SK-N-SH treated with all-trans-retinoic acid at 6 μM for 48 hours (cell line): ENCODE results near the gene KDM4C.

ENCODE experiments used
- ATAC-seq: fragments of 200-7000 bp; cut with Tn5 transposase; 3 replicates; pipeline ENCODE4 v1.9.1; 2020; ENCODE audit warnings: mild to moderate bottlenecking, moderate library complexity
- ARNTL ChIP-seq: fragments of 450-650 bp; formaldehyde crosslinking; IDR thresholded peaks from 2 replicates; pipeline ENCODE4 v1.5.0; 2020; ENCODE audit warnings: low read depth, mild to moderate bottlenecking, moderate library complexity, borderline replicate concordance
- BACH2 ChIP-seq: fragments of 250-450 bp; sonication (Bioruptor Pico); IDR thresholded peaks from 2 replicates; pipeline ENCODE4 v1.9.0; 2021; ENCODE audit warnings: mild to moderate bottlenecking, borderline replicate concordance
- ESRRG ChIP-seq: fragments of 250-450 bp; sonication (Bioruptor Pico); IDR thresholded peaks from 2 replicates; pipeline ENCODE4 v1.6.1; 2021; ENCODE audit warnings: mild to moderate bottlenecking
- GLIS3 ChIP-seq: fragments of 250-450 bp; sonication (Bioruptor Pico); IDR thresholded peaks from 2 replicates; pipeline ENCODE4 v1.5.0; 2020; ENCODE audit warnings: mild to moderate bottlenecking, moderate library complexity
- ISL1 ChIP-seq: fragments of 250-450 bp; sonication (Bioruptor Pico); IDR thresholded peaks from 2 replicates; pipeline ENCODE4 v2.1.2; 2022; ENCODE audit warnings: mild to moderate bottlenecking, moderate library complexity
- POU6F1 ChIP-seq: fragments of 250-450 bp; sonication (Bioruptor Pico); IDR thresholded peaks from 2 replicates; pipeline ENCODE4 v1.8.0; 2021; ENCODE audit warnings: low read depth, mild to moderate bottlenecking, moderate library complexity, borderline replicate concordance
- PPARA ChIP-seq: fragments of 250-450 bp; sonication (Bioruptor Pico); IDR thresholded peaks from 2 replicates; pipeline ENCODE4 v1.5.0; 2020; ENCODE audit warnings: mild to moderate bottlenecking, borderline replicate concordance
- RARB ChIP-seq: fragments of 250-450 bp; sonication (Bioruptor Pico); IDR thresholded peaks from 2 replicates; pipeline ENCODE4 v1.8.0; 2021; ENCODE audit warnings: mild to moderate bottlenecking, moderate library complexity
- TCF4 ChIP-seq: fragments of 250-450 bp; sonication (Bioruptor Pico); IDR thresholded peaks from 2 replicates; pipeline ENCODE4 v1.8.0; 2021; ENCODE audit warnings: mild to moderate bottlenecking, moderate library complexity, borderline replicate concordance
- TOX ChIP-seq: fragments of 250-450 bp; sonication (Bioruptor Pico); IDR thresholded peaks from 2 replicates; pipeline ENCODE4 v1.8.0; 2021; ENCODE audit warnings: mild to moderate bottlenecking, moderate library complexity, borderline replicate concordance
- TSHZ2 ChIP-seq: fragments of 250-450 bp; sonication (Bioruptor Pico); IDR thresholded peaks from 2 replicates; pipeline ENCODE4 v1.5.0; 2020; ENCODE audit warnings: mild to moderate bottlenecking, moderate library complexity
- ZC3H10 ChIP-seq: fragments of 250-450 bp; sonication (Bioruptor Pico); IDR thresholded peaks from 2 replicates; pipeline ENCODE4 v1.5.1; 2021; ENCODE audit warnings: mild to moderate bottlenecking, moderate library complexity
- ZFP3 ChIP-seq: fragments of 250-450 bp; sonication (Bioruptor Pico); IDR thresholded peaks from 2 replicates; pipeline ENCODE4 v1.5.0; 2020; ENCODE audit warnings: mild to moderate bottlenecking, moderate library complexity
- ZFP30 ChIP-seq: fragments of 450-650 bp; formaldehyde crosslinking; IDR thresholded peaks from 2 replicates; pipeline ENCODE4 v1.5.0; 2022; ENCODE audit warnings: mild to moderate bottlenecking, moderate library complexity
- ZNF565 ChIP-seq: fragments of 450-650 bp; formaldehyde crosslinking; conservative IDR thresholded peaks from 2 replicates; pipeline ENCODE4 v1.5.0; 2020; ENCODE audit warnings: low read depth, mild to moderate bottlenecking, moderate library complexity
- ZNF70 ChIP-seq: fragments of 450-650 bp; formaldehyde crosslinking; IDR thresholded peaks from 2 replicates; pipeline ENCODE4 v1.5.0; 2020; ENCODE audit warnings: mild to moderate bottlenecking, moderate library complexity
- ZNF8 ChIP-seq: fragments of 450-650 bp; formaldehyde crosslinking; IDR thresholded peaks from 2 replicates; pipeline ENCODE4 v1.5.0; 2020; ENCODE audit warnings: mild to moderate bottlenecking, moderate library complexity
- TF ChIP-seq, protein P1 (sequence below): fragments of 250-450 bp; sonication (Bioruptor Pico); IDR thresholded peaks from 2 replicates; pipeline ENCODE4 v1.5.1; 2020; ENCODE audit warnings: low read depth, mild to moderate bottlenecking, moderate library complexity
- TF ChIP-seq, protein P2 (sequence below): fragments of 250-450 bp; sonication (Bioruptor Pico); IDR thresholded peaks from 2 replicates; pipeline ENCODE4 v1.8.0; 2020; ENCODE audit warnings: mild to moderate bottlenecking, moderate library complexity, borderline replicate concordance
- TF ChIP-seq, protein P3 (sequence below): fragments of 250-450 bp; sonication (Bioruptor Pico); IDR thresholded peaks from 2 replicates; pipeline ENCODE4 v1.5.1; 2021; ENCODE audit warnings: mild to moderate bottlenecking, moderate library complexity

The KDM4C gene

DNA sequence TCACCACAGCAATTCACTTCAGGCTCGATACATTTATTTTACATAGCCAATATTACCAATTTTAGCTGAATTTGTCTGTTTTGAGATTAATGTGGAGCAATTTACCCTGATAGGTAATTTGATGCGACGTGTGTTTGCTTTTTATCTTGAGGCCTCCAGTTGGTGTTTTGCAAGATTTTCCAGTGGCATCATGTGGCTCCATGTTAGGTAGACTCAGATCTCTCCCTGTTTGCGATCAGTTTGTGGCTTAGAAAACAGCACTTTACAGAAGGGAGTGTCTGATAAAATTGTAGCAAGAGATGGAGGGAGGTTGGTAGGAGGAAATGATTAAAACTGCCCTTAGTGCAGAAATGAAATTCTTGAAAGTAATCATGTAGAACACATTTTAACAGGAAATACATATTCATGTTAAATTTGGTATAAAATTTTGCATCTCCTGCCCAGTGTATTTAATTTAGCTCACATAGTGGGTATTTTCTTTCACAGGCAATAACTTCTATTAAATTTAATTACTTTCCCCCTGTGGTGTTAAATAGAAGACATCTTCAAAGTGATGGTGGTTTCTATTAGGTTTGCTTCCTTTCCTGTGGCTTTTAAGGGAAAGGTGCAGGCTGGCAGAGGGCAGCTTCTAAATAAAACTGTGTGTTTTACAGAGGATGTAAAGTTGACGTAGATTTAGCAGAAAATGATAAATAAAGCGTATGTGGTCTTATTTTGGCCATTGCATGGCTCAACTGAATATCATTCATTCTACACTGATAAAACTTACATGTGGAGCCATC is 135.8 kb downstream of the KDM4C start:
- no peak for ATAC-seq
- no peak for TF ChIP-seq ZNF565
- TF ChIP-seq, all 23 proteins: peak for 0

DNA sequence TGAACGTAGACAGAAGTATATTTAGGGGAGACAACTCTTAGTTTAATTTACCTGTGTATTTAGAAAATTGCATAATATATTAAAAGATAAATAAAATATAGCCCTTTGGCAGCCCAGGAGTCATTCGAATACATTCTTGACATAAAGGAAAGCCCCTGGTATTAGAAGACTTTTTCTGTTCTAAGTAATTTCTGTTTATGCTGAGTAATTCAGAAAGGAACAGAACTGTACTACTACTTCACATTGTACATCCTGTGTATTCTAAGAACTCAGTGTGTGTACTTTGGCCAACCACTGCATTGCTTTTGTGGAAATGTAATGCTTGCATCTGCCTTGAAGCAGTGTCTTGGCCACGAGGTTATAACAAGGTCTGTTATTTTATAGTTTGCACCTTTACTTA is 136.4 kb downstream of the KDM4C start:
- no peak for TF ChIP-seq BACH2 (CRISPR knock-in tag)
- no peak for TF ChIP-seq ISL1 (CRISPR knock-in tag)
- TF ChIP-seq TSHZ2 = no peak
- TF ChIP-seq POU6F1 = no peak
- no peak for TF ChIP-seq TOX (CRISPR knock-in tag)
- TF ChIP-seq ARNTL (CRISPR knock-in tag) = no peak
- TF ChIP-seq TCF4 (CRISPR knock-in tag) = no peak
- no peak for TF ChIP-seq ZNF8
- TF ChIP-seq, protein P1, sequence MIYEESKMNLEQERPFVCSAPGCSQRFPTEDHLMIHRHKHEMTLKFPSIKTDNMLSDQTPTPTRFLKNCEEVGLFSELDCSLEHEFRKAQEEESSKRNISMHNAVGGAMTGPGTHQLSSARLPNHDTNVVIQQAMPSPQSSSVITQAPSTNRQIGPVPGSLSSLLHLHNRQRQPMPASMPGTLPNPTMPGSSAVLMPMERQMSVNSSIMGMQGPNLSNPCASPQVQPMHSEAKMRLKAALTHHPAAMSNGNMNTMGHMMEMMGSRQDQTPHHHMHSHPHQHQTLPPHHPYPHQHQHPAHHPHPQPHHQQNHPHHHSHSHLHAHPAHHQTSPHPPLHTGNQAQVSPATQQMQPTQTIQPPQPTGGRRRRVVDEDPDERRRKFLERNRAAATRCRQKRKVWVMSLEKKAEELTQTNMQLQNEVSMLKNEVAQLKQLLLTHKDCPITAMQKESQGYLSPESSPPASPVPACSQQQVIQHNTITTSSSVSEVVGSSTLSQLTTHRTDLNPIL = no peak
- no peak for TF ChIP-seq ZNF70 (CRISPR knock-in tag)
- no peak for TF ChIP-seq ZFP30 (CRISPR knock-in tag)
- no peak for TF ChIP-seq ZFP3 (CRISPR knock-in tag)
- TF ChIP-seq ZC3H10 (CRISPR knock-in tag) = no peak
- no peak for TF ChIP-seq PPARA (CRISPR knock-in tag)
- TF ChIP-seq ESRRG (CRISPR knock-in tag) = no peak
- TF ChIP-seq, protein P2, sequence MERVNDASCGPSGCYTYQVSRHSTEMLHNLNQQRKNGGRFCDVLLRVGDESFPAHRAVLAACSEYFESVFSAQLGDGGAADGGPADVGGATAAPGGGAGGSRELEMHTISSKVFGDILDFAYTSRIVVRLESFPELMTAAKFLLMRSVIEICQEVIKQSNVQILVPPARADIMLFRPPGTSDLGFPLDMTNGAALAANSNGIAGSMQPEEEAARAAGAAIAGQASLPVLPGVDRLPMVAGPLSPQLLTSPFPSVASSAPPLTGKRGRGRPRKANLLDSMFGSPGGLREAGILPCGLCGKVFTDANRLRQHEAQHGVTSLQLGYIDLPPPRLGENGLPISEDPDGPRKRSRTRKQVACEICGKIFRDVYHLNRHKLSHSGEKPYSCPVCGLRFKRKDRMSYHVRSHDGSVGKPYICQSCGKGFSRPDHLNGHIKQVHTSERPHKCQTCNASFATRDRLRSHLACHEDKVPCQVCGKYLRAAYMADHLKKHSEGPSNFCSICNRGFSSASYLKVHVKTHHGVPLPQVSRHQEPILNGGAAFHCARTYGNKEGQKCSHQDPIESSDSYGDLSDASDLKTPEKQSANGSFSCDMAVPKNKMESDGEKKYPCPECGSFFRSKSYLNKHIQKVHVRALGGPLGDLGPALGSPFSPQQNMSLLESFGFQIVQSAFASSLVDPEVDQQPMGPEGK (CRISPR knock-in tag) = no peak
- no peak for TF ChIP-seq RARB
- TF ChIP-seq, protein P3, sequence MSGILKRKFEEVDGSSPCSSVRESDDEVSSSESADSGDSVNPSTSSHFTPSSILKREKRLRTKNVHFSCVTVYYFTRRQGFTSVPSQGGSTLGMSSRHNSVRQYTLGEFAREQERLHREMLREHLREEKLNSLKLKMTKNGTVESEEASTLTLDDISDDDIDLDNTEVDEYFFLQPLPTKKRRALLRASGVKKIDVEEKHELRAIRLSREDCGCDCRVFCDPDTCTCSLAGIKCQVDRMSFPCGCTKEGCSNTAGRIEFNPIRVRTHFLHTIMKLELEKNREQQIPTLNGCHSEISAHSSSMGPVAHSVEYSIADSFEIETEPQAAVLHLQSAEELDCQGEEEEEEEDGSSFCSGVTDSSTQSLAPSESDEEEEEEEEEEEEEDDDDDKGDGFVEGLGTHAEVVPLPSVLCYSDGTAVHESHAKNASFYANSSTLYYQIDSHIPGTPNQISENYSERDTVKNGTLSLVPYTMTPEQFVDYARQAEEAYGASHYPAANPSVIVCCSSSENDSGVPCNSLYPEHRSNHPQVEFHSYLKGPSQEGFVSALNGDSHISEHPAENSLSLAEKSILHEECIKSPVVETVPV (CRISPR knock-in tag) = no peak
- no peak for ATAC-seq

- ATAC-seq = no peak
- TF ChIP-seq RARB = no peak
- no peak for TF ChIP-seq ZFP3 (CRISPR knock-in tag)
- TF ChIP-seq, protein P3 (CRISPR knock-in tag) = no peak
- TF ChIP-seq GLIS3 (CRISPR knock-in tag) = no peak
- no peak for TF ChIP-seq ZNF565
- no peak for TF ChIP-seq ZFP30 (CRISPR knock-in tag)
These were observed 138.0 kb downstream of the KDM4C start for GRCh38 chr9:6895754-6896153.
